HEK293T (cell line): ENCODE measurements around the gene LOXL1.

Experiments used
- FOXM1 ChIP-seq: fragments of 450-650 bp; IDR thresholded peaks from 2 replicates; pipeline ENCODE4 v1.6.1; 2017; ENCODE audit warnings: mild to moderate bottlenecking, borderline replicate concordance
- HDGF ChIP-seq: fragments of 450-650 bp; IDR thresholded peaks from 2 replicates; pipeline ENCODE4 v1.6.1; 2017; ENCODE audit warnings: antibody characterized with exemption, borderline replicate concordance
- L3MBTL2 ChIP-seq: fragments of 450-650 bp; conservative IDR thresholded peaks from 2 replicates; pipeline ENCODE4 v1.6.1; 2016; ENCODE audit warnings: mild to moderate bottlenecking
- NFRKB ChIP-seq: fragments of 450-650 bp; IDR thresholded peaks from 2 replicates; pipeline ENCODE4 v1.6.1; 2016; ENCODE audit warnings: mild to moderate bottlenecking, moderate library complexity
- SUZ12 ChIP-seq: fragments of 450-650 bp; IDR thresholded peaks from 2 replicates; pipeline ENCODE4 v1.6.1; 2016; ENCODE audit warnings: mild to moderate bottlenecking
- TARDBP ChIP-seq: fragments of 450-650 bp; IDR thresholded peaks from 2 replicates; pipeline ENCODE4 v1.6.1; 2016

GRCh38 chr15:73959801-73960200 lies 33.5 kb downstream of the LOXL1 start:
- TF ChIP-seq FOXM1 (no peak), TARDBP (no peak), L3MBTL2 (no peak), HDGF (no peak), SUZ12 (no peak), NFRKB (no peak)
